Fibroblast of skin of left biceps (primary cell): ENCODE results near the gene PARVA.

Source experiments
- DNase-seq, 2 experiments: peaks; one replicate each; pipeline ENCODE4 v3.0.0-alpha.2; 2013; ENCODE audit warnings: low read depth in 2 of 2

PARVA gene

DNA sequence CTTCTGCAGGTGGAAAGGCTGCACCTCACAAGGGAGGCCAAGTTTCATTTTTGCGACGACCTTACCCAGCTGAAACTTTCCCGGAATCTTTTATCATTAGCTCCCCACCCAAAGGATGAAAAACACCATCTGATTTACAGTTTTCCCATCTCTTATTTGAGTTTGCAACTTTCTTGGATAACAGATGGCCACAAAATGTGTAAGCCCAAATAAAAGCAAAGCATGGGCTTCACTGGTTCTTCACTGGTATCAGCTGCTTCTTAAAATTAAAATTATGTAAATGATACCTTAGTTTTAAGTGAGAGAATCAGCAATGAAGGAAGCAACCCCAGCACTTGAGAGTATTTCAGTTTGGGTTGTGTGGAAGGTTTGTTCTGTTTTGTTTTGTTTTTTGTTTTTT, 55.8 kb downstream of the PARVA start:
- no peak for DNase-seq

DNA sequence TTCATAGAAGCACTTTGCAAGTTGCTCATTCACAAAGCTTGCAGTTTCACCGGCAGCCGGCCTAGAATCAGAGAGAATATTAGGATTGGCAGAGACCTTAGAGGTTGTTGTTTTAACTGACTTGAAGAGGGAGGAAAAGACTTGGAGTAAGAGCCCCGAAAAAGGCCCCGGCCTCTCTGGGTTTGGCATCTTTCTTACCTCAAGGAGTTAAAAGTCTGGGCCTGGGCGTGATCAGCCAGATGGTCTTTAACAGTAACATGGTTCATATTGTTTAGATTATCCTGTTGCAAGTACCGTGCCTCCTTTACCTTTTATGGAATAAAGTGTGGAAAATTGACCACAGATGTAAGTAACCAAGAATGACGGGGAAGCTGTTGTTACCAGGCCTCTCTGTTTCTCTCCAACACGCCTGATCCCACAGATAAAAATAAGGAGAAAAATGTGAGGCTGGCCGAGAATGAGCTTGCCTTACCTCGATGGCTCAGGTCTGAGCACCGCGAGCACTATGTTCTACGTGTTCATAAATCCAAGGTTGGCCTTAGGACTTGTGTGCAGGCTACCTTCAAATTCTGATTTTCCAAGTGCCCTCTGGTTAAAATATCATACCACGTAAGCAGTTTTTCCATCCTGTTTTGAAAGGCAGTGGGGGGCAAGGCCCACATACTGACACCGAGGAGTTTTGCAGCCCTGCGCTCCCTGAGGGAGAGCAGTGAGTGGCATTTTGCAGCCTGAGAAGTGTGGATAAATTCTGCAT, 56.4 kb downstream of the PARVA start:
- peak; percentile 96 to 97 for DNase-seq

DNA sequence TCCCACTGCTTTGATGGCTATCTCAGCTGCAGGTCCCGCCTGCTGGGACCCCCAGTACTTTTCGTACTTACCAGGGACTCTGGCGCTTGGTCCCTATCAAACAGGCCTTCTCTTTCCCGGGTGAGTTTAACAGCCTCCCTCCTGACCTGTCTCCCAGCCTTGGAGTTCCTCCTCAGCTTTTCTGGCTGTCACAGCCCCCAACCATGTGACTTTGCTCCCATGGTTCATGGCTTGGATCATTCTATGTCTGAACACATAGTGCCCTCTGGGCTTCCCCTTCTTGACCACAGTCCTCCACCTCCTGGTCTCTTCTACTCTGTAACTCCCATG, 56.9 kb downstream of the PARVA start:
- no peak for DNase-seq

DNA sequence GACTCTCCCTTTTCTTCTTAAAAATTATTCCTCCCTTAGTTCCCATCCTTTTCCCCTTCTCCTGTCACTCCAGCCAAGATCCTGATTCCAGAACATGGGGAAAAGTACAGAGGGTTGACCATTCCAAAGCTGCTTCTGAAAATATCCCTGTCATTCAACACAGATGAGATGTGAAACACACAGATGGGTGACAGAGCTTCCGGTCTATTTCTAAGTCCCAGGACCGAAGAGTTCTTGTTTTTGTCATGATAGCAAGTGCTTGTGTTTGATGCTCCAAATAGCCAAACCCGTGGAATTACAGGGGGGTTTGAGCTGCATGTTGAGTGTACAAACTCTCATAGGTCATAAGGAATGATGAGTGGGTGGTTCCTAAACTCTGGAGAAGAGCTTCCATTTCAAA, 57.9 kb downstream of the PARVA start:
- DNase-seq = no peak

DNA sequence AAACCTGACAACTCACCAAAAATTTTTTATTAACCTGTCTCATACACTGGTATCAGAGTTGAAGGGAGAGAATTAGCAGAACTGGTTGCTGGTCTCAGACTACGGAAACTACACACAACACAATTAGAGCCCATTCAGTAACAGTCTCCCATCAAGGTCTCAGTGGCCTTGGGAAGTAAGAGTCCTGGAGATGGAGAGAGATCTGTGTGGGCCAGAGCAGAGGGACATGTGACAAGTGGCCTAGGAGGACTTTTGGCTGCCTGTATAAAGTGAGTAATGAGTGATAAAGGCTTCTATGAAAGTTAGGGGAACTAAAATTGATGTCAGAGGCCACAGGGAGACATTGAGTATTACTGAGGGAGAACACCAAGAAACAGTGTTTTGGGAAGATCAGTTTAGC, 58.9 kb downstream of the PARVA start:
- no peak for DNase-seq

DNA sequence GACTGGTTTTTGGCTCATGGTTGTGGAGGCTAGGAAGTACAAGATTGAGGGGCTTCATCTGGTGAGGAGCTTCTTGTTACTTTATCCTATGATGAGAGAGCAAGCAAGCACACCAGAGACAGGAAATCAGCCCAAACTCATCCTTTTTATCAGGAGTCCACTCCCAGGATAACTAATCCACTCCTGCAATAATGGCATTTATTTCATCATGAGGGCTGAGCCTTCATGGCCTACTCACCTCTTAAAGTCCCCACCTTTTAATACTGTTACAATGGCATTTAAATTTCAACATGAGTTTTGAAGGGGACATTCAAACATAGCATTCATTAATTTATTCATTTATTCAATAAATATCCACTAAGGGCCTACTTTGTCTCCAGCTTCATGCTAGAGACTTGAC, 60.9 kb downstream of the PARVA start:
- DNase-seq = no peak

DNA sequence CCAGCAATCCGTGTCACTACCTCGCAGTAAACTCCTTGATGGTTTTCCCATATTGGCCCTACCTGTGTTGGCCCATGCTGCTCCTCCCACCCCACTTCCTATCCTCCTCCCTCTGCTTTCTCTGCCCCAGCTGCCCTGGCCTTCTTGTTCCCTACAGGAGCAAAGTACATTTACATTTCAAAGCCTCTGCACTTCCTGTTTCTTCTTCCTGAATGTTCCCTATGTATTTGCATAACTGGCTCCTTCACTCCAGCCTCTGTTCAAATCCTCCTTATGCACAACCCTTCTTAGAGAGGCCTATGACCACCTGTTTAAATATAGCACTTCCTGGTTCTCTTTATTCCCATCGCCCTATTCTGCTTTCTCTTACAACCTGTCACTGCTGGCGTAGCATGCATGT, 62.2 kb downstream of the PARVA start:
- no peak for DNase-seq

DNA sequence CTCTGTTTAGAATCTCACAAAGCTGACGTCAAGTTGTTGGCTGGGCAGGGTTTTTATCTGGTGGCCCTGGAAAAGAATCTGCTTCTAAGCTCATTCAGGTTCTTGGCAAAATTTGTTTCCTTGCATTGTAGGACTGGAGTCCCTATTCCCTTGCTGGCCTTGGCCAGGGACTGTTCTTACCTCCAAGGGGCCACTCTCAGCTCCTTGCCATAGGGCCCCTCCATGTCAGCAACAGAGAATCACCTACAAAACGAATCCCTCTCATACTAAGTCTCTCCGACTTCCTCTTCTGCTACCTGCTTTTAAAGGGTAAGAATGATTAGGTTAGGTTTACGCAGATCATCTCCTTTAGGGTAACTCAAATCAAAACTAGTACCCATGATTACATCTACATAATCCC, 63.2 kb downstream of the PARVA start:
- no peak for DNase-seq

DNA sequence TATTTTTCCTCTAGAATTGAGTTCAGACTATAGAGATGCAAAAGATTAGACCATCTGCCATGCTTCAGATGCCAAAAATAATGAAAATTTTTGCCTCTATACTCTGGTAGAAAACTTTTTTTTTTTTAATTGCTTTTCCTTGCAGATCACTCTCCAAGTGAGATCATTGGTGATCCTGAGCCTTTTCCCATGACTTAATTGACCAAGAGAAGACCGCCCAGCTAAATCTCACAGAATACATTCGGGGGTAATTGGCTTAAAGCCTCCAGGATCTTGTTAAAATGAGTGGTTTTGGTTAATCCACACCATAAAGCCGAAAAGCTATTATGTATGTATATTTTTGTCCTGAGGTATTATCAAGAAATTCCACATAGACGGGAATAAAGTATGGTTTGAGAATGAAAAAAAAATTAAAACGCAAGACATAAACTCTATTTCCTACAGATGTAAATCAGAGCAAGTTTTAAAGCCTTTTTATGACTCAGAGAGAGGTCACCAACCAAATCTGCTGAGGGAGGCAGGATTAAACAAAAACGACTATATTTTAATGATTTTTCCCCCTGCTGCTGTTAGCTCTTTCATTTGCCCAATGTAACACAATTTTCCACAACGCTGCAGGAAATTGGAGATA, 64.0 kb downstream of the PARVA start:
- peak in 1 of 2 experiments; percentile 64 for DNase-seq

DNA sequence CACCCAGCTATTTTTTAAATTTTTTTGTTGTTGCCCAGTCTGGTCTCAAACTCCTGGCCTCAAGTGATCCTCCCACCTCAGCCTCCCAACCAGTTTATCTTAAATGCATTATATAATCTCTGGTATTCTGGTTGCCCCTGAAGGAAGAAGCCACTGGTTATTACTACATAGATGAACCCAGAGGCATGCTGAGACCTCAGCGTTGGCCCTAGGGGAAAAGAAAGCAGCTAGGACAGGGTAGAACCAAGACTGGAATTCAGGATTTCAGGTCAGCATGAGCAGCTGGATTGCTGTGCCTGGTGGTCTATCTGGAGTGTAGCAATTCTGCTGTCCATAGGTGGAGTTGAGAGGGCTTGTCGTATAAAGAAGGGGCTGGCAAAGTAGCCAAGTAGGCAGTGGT, 67.2 kb downstream of the PARVA start:
- DNase-seq = no peak

DNA sequence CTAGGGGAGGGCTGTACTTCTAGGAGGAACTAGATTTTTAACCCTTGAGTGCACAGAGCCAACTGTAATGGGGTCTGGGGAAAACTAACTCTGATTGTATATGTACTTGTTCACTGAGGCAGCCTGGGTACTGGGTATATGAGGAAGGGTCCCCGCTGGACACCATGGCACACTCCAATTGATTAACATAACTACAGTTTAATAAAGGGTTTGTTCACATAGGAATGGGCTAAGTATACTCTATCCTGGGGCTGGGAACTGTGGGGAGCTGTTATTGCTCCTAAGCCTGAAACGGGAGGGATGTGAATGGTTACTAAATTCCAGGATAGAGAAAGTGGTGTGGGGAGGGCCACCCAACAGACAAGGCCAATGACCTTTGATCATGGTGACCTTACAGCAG, 67.6 kb downstream of the PARVA start:
- no peak for DNase-seq

DNA sequence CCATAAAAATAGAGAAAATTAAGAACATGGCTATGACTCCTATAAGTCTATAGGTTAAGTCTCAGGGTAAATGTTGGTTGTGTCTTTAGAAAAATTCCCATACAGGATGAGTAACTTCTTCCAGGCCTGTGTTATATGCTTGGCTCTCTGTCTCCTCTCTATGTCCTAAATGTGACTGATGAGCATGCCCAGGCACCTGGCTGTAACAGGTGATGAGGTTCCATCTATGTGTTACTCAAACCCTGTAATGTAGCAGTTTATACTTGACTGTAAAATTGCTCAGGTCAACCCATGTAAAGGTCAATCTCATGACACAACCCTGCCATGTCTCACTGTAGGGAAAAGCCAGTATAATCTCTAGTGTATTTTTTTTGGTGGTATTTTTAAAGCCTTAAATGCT, 69.5 kb downstream of the PARVA start:
- no peak for DNase-seq

DNA sequence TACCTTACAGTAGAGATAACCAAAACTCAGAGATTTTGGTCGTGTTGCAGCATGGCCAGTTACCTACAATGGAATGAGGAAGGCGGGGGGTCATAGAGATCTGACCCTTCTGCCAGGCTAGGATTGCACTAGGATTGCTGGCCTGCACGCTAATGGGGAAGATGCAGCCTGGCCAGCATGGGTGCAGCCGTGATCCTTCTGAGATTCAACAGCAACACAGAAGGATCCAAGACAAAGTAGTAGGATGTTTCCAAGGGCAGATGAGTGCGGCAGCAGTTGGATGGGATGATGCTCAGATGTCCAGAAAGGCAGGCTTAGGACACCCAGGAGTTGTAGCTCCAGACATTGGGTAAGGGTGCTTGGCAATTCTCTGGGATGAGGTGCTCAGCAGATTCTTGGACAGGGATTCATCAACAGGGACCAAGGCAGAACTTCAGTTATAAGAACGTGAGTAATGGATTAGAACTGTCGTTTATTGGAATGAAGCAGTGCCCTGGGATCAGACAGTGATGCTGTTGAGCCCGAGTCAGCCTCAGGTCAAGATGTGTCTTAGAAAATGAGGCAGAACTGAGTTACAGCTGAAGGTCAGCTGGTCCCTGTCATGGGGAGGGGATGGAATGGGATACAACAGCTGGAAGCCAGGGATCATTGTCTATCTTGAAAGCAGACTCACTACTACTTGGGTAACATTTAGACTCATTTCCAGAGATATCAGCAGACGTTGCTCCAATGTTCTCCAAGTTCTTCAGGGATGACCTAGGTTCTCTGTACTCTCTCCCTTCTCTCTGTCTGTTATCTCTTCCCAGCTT, 71.0 kb downstream of the PARVA start:
- no peak for DNase-seq

DNA sequence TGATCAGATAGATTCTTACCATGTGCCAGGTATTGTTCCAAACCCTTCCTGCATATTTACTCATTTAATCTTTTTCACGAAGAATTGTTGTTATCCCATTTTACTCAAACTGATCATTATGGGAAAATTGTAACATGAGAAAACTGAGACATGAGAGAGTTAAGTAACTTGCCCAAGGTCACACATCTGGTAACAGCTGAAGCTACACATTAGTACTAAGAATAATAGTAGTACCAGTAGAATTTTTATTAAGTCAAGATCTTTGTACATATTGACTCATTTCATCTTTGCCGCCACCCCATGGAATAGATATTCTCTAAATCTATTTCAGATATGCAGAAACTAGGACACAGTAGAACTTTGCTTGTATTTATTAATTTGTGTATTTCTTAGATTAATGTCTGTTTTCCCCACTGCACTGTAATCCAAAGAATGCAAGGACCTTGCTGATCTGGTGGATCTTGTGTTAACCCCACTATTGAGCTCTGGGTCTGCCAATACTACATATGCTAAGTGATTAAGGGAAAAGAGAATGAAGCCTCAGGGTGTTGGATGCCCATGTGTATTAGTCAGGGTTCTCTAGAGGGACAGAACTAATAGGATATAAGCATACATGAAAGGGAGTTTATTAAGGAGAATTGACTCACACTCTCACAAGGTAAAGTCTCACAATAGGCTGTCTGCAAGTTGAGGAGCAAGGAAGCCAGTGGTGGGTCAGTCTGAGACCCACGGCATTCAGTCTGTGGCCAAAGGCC, 72.8 kb downstream of the PARVA start:
- DNase-seq = no peak

DNA sequence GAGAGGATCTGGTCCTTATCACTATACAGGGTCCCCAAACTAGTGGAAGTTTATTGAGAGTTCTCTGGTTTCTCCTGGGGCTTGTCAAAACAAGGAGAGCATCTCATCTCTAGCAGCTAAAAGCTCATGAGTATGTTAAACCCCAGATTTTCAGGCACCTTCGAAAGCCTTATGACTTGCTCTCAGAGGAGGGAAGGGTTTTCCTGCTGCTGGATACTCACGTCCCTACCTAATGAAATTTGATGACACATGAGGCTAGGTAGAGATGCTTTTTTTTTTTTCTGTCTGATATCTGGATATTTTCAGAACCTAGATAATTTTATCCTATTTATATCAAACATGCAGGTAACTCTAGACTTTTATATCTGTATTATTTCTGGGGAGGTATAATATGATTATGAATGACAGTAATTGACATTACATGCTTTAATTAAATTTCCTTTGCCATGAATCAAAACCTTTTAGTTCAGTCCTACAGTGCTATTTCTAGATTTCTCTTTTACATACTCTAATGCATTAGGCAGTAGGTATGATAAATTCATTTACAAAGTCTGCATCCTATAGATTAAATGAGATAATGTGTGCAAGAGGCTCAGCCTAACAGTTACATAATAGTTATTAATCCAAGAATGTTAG, 73.9 kb downstream of the PARVA start:
- no peak for DNase-seq

DNA sequence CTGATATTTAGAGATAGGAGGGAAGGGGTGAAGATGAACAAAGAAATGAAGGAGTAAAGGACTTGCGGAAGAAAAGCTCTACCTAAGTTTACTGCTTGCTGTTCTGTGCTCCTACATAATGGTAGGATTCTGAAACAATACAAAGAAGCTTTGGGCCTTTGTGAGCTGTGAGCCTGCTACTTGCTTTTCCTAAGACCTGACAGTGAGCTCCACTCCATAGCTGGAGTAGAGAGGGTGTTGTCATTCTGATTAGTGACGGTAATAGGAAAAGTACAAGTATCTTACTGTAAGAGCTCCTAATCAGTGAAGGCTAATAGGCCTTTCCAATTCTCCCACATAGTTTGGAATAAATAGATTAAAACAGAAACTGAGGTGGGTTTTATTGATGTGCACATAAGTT, 75.9 kb downstream of the PARVA start:
- no peak for DNase-seq

DNA sequence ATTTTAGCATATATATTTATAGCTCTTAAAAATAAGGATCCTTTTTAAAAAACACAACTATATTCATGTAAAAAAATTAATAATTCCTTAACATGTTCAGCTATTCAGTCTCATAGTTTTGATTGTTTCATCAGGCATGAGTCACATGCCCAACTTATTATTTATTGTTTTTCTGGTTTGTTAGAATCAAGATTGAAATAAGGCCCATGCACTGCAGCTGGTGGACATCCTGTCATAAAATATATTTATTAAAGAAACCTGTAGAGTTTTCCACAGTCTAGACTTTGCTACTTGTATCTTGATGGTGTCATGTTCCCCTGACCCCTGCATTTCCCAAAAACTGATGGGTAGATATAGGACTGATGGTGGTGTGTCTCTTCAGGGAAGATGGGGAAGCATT, 77.4 kb downstream of the PARVA start:
- DNase-seq = no peak

DNA sequence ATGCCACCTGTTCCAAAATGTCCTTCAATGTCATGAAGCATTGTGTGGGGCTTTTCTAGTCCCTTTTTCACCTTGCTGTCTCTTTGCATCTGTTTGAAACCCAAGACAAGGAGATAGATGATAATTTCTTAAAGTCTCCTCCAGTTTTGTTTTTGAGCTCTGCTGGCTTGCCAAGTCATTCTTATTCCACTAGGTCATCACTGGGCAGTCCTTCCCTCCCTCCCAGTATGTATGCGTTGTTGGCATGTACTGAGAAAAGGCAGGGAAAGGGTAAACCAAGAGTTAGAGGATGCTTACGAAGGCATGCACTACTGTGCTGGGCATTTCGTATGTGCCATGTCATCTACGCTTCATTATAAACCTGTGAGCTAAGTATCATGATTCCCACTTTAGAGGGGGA, 78.6 kb downstream of the PARVA start:
- DNase-seq = no peak

DNA sequence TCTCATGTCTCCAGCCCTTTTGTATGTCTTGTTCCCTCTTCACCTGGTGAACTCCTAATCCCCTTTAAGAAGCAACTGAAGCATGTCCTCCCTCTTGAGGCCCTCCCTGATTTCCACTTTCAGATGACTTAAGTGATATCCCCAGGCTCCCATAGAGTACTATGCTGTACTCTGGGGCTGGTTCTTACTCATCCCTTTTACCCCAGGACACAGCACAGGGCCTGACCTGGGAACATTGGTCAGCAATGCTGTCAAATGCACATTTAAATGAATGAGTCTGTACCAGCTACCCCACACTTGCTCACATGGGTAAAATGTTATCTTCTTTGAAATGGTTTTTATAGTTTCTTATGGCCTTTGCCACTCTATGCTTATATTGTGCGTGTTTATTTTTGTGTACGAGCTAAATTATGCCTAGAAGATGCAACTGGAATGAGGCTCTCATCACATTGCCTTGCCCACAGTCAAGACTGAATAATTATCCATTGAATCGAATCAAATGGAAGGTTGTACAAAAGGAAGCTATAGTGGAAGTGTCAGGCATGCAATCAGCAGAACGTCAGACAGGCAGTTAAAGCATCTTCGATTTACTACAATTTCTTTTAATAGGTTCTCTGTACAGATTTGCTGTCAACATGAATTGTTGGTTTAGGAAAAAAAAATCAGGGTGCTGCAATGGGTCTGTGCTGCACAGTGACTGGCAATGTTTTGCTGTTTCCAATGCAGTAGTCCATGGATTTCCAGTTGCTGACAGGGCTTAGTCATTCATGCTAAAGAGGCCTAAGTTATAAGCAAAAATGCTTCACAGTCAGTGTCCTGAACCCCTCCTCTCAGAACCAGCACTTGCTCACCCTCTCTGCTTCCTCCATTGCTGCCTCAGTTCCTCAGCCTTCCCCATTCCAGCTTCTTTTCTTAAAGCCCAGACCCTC, 79.5 kb downstream of the PARVA start:
- no peak for DNase-seq

DNA sequence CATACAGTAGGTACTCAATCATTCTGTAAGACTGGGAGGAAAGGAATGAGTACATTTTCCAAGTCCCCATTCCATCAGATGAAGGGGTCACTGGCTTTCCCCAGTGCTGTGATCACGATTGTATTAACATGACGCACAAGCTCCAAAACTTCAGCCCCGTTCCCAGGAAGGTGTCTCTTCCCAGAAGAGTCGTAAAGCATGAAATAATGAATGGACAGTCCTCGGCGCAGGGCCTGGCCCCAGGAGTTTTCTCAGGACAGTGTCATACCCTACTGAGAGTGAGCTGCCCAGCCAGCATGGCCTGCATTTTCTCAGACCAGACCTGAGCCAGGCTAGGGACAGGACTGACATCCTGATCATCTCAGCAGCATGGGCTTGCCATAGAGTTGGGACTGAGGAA, 80.7 kb downstream of the PARVA start:
- DNase-seq = no peak

DNA sequence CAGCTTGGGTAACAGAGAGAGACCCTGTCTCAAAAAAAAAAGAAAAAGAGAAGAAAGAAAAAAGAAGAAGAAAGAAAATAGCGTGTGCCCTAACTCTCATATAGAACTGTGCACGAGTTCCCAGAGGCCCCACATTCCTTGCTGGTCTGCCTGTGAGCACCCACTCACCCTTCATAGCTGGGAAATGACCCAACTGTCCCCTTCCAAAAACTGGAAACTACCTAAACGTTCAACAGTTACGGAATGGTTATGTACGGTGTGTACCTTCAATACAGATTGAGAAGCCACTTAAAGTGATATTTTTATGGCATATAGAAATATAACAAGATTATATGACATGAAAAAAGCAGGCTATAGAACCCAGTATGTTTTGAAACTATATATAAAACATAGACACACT, 82.0 kb downstream of the PARVA start:
- DNase-seq = no peak
